Esophagus squamous epithelium (tissue), 5 donors: ENCODE measurements around the gene ATP6V0A4. TPM values are rescaled to one million over a fixed set of nuclear protein-coding genes. Genes with fewer than 3 reads are reported as not detected.

ENCODE experiments used
- DNase-seq: peaks from one replicate; lab custom pipeline; 2025; lab: John Stamatoyannopoulos, UW
- H3K27ac ChIP-seq, 4 donors: fragments of 200-600 bp; sonication (generic); one replicate each; pipeline ENCODE4 v1.5.1; 2016 to 2019; ENCODE audit warnings: mild to moderate bottlenecking in 1 of 4
- H3K27me3 ChIP-seq, 4 donors: fragments of 200-600 bp; sonication (generic); 1 replicate in 3 of 4; 2 replicates in 1 of 4; pipeline versions ENCODE4 v1.5.1 to v1.6.0; 2017 to 2021; ENCODE audit warnings: antibody characterized with exemption in 1 of 4
- H3K36me3 ChIP-seq, 3 donors: fragments of 200-600 bp; sonication (generic); one replicate each; pipeline ENCODE4 v1.5.1; 2016 to 2019
- H3K4me1 ChIP-seq, 3 donors: fragments of 200-600 bp; sonication (generic); one replicate each; pipeline ENCODE4 v1.5.1; 2017 to 2019
- H3K4me3 ChIP-seq, 4 donors: fragments of 200-600 bp; sonication (generic); 1 replicate in 3 of 4; 2 replicates in 1 of 4; pipeline ENCODE4 v1.5.1; 2016 to 2019; ENCODE audit warnings: mild to moderate bottlenecking in 2 of 4, moderate library complexity in 1 of 4
- H3K9me3 ChIP-seq, 3 donors: fragments of 200-600 bp; sonication (generic); one replicate each; pipeline ENCODE4 v1.5.1; 2016 to 2019
- POLR2A ChIP-seq, 4 donors: fragments of 450-650 bp; IDR thresholded peaks; one replicate each; pipeline ENCODE4 v1.6.1; 2017; ENCODE audit warnings: antibody characterized with exemption in 4 of 4, mild to moderate bottlenecking in 4 of 4, moderate library complexity in 3 of 4
- WGBS, 2 donors: methylation state at CpG; one replicate each; pipeline ENCODE4 v1.1.5; 2018; 5-methylcytosine and 5-hydroxymethylcytosine counted together
- intact Hi-C: fragments of 100-400 bp; cut with DNase I; formaldehyde crosslinking; loops from one replicate; pipeline ENCODE4 v1.15.0; 2022
- total RNA-seq, 4 donors: library from RNA; depleted of rRNA; stranded (reverse); fragments of >200 nt; gene quantifications; one replicate each; pipeline ENCODE4 v1.1.0, GENCODE V29; 2016
- TF ChIP-seq, protein P1 (sequence below), 6 experiments: fragments of 450-650 bp in 4 of 6; fragments of 200-600 bp in 2 of 6; sonication (generic) in 2 of 6; IDR thresholded peaks; one replicate each; pipeline ENCODE4 v1.5.1; 2016 to 2019; ENCODE audit warnings: antibody characterized with exemption in 6 of 6, mild to moderate bottlenecking in 4 of 6, moderate library complexity in 4 of 6
- donor health status: DM: yes; HTN: yes; CAD: no.

The ATP6V0A4 gene
- total RNA-seq, 4 donors from 2014 or later: 0.95 to 11.7 (median 5.6) TPM

DNA sequence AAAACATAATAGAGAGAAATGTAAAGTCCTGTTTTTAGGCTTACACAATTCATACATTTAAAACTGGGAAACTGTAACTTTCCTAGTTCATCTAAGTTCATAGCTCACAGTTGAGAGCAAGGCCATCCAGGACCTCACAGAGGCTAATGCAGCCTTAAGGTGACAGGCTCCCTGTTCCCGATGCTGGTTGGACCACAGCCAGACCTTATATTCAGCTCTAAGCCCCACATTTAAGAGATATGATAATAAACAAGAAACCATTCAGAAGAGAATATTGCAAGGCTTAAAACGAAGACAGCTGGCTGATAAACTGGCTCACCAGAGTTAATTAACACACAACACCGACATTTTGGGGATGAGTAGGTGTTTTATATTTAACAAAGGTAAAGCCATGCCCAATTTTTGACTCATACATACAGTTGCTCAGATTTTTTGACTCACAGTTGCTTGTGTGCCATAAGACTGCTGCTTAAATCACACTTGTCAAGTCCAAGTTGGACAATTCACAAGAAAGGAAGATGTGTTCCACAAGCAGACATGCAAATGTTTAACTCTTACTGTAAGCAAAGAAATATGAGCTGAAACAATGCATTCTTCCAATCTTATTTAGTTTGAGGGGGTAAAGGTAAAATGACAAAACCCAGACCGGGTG is 41.3 kb downstream of the ATP6V0A4 start:
- peak overlapping the region in 1 of 4 donors; percentile 27 for H3K27ac ChIP-seq
- no peaks in the 10 kb centered on the region for H3K36me3 ChIP-seq
- H3K4me1 ChIP-seq: peaks cover 0 to 15% (median 0%) of the 10 kb centered on the region in 3 donors
- no peak for TF ChIP-seq POLR2A (IDR thresholded peaks at IDR 0.05)
- TF ChIP-seq, protein P1, sequence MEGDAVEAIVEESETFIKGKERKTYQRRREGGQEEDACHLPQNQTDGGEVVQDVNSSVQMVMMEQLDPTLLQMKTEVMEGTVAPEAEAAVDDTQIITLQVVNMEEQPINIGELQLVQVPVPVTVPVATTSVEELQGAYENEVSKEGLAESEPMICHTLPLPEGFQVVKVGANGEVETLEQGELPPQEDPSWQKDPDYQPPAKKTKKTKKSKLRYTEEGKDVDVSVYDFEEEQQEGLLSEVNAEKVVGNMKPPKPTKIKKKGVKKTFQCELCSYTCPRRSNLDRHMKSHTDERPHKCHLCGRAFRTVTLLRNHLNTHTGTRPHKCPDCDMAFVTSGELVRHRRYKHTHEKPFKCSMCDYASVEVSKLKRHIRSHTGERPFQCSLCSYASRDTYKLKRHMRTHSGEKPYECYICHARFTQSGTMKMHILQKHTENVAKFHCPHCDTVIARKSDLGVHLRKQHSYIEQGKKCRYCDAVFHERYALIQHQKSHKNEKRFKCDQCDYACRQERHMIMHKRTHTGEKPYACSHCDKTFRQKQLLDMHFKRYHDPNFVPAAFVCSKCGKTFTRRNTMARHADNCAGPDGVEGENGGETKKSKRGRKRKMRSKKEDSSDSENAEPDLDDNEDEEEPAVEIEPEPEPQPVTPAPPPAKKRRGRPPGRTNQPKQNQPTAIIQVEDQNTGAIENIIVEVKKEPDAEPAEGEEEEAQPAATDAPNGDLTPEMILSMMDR (IDR thresholded peaks at IDR 0.05): no peak
- no peak for DNase-seq
- no peaks in the 10 kb centered on the region for H3K9me3 ChIP-seq
- intact Hi-C loops: no loop called here
- H3K4me3 ChIP-seq: no peak overlapping the region
- no peaks in the 10 kb centered on the region for H3K27me3 ChIP-seq
- 37 to 43% methylated on average over 4 of the region's 4 CpGs for WGBS, 2 donors

DNA sequence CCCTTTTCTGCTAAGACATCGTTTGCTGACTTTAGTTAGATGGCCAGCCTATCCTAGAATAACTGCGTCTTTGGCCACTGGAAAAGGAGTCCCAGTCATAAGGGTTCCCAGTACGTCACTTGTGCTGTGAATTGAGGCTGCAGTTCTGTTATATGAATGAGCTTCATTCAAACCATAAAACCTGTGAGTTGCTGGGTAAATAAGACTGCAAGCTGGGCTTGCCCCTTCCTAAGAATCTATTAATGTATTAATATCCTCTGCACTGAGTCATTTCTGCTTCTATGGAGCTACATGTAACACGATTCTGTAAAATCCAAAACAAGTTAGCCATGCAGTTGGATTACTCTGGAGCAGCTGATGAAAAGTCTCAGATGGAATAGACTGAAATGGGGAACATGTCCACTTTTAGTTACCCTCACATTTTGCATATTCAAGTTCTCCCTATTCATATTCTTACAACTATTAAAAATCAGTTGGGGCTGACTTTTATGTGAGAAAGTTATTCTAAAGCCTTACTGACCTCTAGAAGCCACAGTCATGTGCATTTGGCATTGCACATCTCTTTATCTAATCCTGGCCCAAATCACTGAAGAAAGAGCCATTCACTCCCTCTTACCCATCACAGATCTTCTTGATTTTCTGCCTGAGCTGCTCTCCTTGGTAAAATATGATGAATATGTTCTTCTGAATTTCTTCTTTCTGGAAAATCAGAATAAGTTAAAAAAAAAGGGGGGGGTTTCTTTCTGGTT is 42.0 kb downstream of the ATP6V0A4 start:
- TF ChIP-seq, protein P1 (IDR thresholded peaks at IDR 0.05): no peak
- no peak for TF ChIP-seq POLR2A (IDR thresholded peaks at IDR 0.05)
- Histone ChIP-seq H3K27me3 (no peaks in the 10 kb centered on the region), H3K4me1 (peaks cover 0 to 15% (median 0%) of the 10 kb centered on the region in 3 donors), H3K4me3 (no peak overlapping the region), H3K9me3 (no peaks in the 10 kb centered on the region), H3K36me3 (no peaks in the 10 kb centered on the region), H3K27ac (peak overlapping the region in 1 of 4 donors; percentile 27)
- intact Hi-C loops: no loop called here
- no peak for DNase-seq
- WGBS, 2 donors: 53 to 63% methylated on average over 4 of the region's 4 CpGs

DNA sequence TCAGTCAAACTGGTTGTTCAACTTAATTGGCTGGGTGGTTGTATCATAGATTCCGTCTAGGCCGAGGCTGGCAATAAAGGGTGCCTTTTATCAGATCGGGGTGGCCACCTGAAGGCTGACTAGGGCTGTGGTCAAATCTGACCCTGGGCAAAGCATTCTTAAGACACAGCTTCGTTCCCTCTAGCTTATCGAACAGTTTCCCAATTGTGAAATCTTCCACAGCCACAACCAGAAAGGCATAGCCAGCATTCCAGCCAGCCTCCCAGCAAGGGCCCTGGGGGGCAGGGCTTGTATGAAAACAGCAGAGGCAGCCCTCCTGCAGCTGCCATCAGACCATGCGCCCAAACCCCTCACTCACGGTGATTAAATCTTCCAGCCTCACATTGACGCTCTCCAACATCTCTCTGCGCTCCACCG is 42.7 kb downstream of the ATP6V0A4 start:
- no peaks in the 10 kb centered on the region for H3K9me3 ChIP-seq
- peak overlapping the region in 1 of 4 donors; percentile 44 for H3K27ac ChIP-seq
- intact Hi-C loops: no loop called here
- no peak overlapping the region for H3K4me3 ChIP-seq
- H3K4me1 ChIP-seq: peaks cover 0 to 15% (median 0%) of the 10 kb centered on the region in 3 donors
- 74 to 89% methylated on average over 7 to 10 of the region's 10 CpGs for WGBS, 2 donors
- peaks cover 0 to 3% (median 0%) of the 10 kb centered on the region in 4 donors for H3K27me3 ChIP-seq
- TF ChIP-seq POLR2A (IDR thresholded peaks at IDR 0.05): no peak
- TF ChIP-seq, protein P1 (IDR thresholded peaks at IDR 0.05): no peak
- no peak for DNase-seq
- no peaks in the 10 kb centered on the region for H3K36me3 ChIP-seq

DNA sequence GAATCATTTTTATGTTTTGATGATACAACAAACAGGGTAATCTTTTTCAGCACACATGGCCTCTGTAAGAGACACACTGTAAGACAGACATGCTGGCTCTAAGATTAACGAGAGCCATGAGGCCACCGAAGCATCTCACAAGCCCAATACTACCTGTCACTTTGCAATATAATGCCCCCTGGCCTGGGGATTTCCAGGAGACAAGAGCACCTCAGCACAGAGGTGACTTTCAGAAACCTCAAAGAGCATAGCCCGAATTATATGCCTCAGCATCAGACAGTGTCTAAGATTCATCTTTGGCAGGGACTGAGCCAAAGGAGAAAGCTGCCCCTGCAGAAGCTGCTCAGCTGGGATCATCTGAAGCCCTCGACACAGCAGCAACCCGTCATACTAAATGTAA is 44.4 kb downstream of the ATP6V0A4 start:
- WGBS, 2 donors: 81 to 82% methylated on average over 5 of the region's 5 CpGs
- peaks cover 0 to 15% (median 0%) of the 10 kb centered on the region in 3 donors for H3K4me1 ChIP-seq
- TF ChIP-seq, protein P1 (IDR thresholded peaks at IDR 0.05): no peak
- no peak for TF ChIP-seq POLR2A (IDR thresholded peaks at IDR 0.05)

DNA sequence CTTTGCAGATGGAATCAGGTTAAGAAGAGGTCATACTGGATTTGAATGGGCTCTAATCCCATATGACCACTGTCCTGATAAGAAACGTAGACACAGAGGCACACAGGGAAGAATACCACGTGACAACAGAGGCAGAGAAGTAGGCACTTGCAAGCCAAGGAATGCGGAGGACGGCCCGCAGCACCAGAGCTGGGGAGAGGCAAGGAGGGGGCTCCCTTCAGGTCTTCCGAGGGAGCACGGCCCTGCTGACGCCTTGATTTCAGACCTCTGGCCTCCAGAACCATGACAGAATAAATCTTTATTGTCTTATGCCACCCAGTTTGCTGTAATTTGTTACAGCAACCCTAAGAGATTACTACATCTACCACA is 44.9 kb downstream of the ATP6V0A4 start:
- DNase-seq: no peak
- Histone ChIP-seq H3K36me3 (no peaks in the 10 kb centered on the region), H3K9me3 (no peaks in the 10 kb centered on the region), H3K4me3 (no peak overlapping the region), H3K27me3 (peaks cover 0 to 4% (median 0%) of the 10 kb centered on the region in 4 donors), H3K27ac (peak overlapping the region in 1 of 4 donors; percentile 30), H3K4me1 (peaks cover 0 to 15% (median 0%) of the 10 kb centered on the region in 3 donors)
- TF ChIP-seq POLR2A (IDR thresholded peaks at IDR 0.05): no peak
- TF ChIP-seq, protein P1 (IDR thresholded peaks at IDR 0.05): no peak
- WGBS, 2 donors: 77 to 79% methylated on average over 8 of the region's 8 CpGs
- intact Hi-C loops: no loop called here

More for the DNA sequence above, 44.4 kb downstream of the ATP6V0A4 start:
- H3K27ac ChIP-seq: no peak overlapping the region
- intact Hi-C loops: no loop called here
- no peaks in the 10 kb centered on the region for H3K9me3 ChIP-seq
- no peak overlapping the region for H3K4me3 ChIP-seq
- no peak for DNase-seq
- peaks cover 0 to 4% (median 0%) of the 10 kb centered on the region in 4 donors for H3K27me3 ChIP-seq
- no peaks in the 10 kb centered on the region for H3K36me3 ChIP-seq
